Measurements from ENCODE around the gene ZNF324B. TPM values are rescaled to one million over a fixed set of nuclear protein-coding genes. Genes with fewer than 3 reads are reported as not detected.

Gene ZNF324B
- total RNA-seq, 6 experiments from 2014 or later, result 3.8 to 5.9 (median 4.7) TPM

DNA sequence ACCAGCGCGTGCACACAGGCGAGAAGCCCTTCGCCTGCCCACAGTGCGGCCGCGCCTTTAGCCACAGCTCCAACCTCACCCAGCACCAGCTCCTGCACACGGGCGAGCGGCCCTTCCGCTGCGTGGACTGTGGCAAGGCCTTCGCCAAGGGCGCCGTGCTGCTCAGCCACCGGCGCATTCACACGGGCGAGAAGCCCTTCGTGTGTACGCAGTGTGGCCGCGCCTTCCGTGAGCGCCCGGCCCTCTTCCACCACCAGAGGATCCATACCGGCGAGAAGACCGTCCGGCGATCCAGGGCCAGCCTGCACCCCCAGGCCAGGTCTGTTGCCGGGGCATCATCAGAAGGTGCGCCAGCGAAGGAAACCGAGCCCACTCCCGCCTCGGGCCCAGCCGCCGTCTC lies 20.3 kb downstream of the ZNF324B start:
- TF ChIP-seq, protein P1, sequence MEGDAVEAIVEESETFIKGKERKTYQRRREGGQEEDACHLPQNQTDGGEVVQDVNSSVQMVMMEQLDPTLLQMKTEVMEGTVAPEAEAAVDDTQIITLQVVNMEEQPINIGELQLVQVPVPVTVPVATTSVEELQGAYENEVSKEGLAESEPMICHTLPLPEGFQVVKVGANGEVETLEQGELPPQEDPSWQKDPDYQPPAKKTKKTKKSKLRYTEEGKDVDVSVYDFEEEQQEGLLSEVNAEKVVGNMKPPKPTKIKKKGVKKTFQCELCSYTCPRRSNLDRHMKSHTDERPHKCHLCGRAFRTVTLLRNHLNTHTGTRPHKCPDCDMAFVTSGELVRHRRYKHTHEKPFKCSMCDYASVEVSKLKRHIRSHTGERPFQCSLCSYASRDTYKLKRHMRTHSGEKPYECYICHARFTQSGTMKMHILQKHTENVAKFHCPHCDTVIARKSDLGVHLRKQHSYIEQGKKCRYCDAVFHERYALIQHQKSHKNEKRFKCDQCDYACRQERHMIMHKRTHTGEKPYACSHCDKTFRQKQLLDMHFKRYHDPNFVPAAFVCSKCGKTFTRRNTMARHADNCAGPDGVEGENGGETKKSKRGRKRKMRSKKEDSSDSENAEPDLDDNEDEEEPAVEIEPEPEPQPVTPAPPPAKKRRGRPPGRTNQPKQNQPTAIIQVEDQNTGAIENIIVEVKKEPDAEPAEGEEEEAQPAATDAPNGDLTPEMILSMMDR (IDR thresholded peaks at IDR 0.05), result no peak
- no peak overlapping the region for H3K27ac Mint-ChIP-seq
- DNase-seq, result no peak
- H3K27me3 Mint-ChIP-seq (ENCODE audit: insufficient read depth), result peaks cover 3% of the 10 kb centered on the region; the same call in 1 of the 2 replicates
- H3K9me3 Mint-ChIP-seq, result no peaks in the 10 kb centered on the region
- H3K4me3 Mint-ChIP-seq, result no peak overlapping the region
- no peaks in the 10 kb centered on the region; the same call in none of the 2 replicates for H3K36me3 Mint-ChIP-seq (ENCODE audit: low read depth)
- peaks cover 38% of the 10 kb centered on the region for H3K4me1 Mint-ChIP-seq (ENCODE audit: low read depth)

DNA sequence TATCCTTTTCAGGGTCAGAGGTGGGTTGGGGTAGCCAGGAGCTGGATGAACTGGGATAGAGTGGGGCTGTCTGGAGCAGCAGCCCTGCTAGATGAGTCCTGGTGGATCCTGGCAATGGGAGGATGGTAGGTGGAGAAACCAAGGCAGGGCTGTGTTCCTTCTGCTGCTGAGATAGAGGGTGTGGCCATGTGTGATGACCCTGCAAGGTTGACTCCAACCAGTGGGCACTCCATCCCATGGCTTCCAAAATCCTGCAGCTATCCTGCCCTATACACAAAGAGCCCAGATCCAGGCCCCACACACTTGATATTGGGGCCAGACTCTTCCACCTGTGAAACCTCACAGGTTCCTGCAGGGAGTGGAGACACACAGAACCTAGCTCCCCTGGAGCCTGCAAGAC lies 22.4 kb downstream of the ZNF324B start:
- H3K27ac Mint-ChIP-seq, result peak overlapping the region; percentile 96
- no peaks in the 10 kb centered on the region; the same call in none of the 2 replicates for H3K36me3 Mint-ChIP-seq (ENCODE audit: low read depth)

DNA sequence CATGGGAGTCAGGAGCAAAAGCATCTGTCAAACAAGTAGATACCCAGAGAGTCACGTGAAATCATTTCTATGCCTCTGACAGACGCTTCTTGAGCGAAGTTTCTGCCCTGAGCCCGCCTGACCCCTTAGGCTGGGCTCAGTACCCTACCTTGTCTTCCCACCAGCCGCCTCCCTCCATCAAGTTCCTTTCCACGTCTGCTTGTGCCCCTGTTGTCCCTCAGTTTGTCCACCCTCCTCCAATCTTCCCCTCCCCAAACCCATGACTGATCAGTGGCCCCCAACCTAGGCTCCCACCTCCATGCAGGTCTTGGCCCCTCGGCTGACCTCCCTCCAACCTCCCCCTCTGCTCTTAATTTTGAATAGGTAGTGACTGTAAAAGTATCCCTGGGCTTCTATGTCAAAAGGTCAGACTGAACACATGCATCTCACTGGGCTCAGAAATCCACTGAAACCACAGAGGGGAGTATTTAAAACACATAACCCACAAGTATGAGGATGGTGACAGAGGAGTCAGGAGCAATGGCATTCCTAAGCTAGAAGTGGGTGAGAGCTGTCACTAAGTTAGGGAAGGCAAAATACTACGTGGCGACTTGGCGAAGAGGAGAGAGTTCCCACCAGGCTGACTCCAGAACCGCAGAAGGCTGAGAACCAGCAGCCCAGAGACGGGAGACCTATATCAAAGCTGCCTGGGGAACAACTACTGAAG lies 23.0 kb downstream of the ZNF324B start:
- Mint-ChIP-seq H3K36me3 (ENCODE audit: low read depth) (no peaks in the 10 kb centered on the region; the same call in none of the 2 replicates), H3K27me3 (ENCODE audit: insufficient read depth) (peaks cover 3% of the 10 kb centered on the region; the same call in 1 of the 2 replicates), H3K27ac (peak overlapping the region; percentile 96), H3K4me3 (peak overlapping the region; percentile 93), H3K9me3 (no peaks in the 10 kb centered on the region), H3K4me1 (ENCODE audit: low read depth) (peaks cover 28% of the 10 kb centered on the region)
- peak; percentile 71 for DNase-seq
- TF ChIP-seq, protein P1 (IDR thresholded peaks at IDR 0.05), result no peak

More for the DNA sequence above, 22.4 kb downstream of the ZNF324B start:
- Mint-ChIP-seq H3K4me3 (no peak overlapping the region; the same call in 1 of the 2 replicates), H3K9me3 (no peaks in the 10 kb centered on the region), H3K27me3 (ENCODE audit: insufficient read depth) (peaks cover 3% of the 10 kb centered on the region; the same call in 1 of the 2 replicates), H3K4me1 (ENCODE audit: low read depth) (peaks cover 29% of the 10 kb centered on the region)
- TF ChIP-seq, protein P1 (IDR thresholded peaks at IDR 0.05), result no peak
- no peak for DNase-seq

DNA sequence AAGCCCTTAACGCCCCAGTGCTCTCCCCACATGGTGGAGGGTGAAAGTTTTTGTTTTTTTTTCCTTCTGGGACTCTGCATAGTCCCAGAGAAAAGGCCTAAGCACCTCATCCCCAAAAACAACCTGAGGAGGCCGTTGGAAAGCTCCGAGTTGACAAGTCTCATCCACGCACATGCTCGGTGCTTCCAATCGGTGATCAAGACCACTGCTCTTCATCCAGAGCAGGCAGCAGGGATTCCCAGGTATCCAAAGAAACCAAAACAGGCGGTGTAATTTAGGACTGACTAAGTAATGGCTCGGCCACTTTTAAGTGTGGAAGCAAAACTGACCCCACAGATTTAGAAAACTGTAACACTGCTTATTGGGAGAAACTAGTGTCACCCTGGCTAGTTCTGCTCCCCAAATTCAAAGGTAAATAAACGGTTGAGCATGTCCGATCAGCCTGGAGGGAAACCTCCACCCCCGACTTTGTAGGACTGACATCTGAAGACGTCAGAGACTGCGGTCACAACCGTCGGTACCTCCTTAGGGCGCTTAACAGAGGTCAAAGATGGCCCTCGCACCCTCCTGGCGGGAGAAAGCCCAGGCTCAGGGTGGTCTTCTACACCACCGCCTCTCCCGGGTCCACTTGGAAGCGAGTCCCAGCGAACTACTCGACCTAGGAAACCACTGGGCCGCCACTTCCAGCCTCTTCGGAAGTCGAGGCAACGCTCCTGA lies 23.7 kb downstream of the ZNF324B start:
- Mint-ChIP-seq H3K27me3 (ENCODE audit: insufficient read depth) (peaks cover 3% of the 10 kb centered on the region; the same call in 1 of the 2 replicates), H3K4me3 (peak overlapping the region; percentile 93), H3K27ac (peak overlapping the region; percentile 96), H3K4me1 (ENCODE audit: low read depth) (peaks cover 28% of the 10 kb centered on the region), H3K36me3 (ENCODE audit: low read depth) (no peaks in the 10 kb centered on the region; the same call in none of the 2 replicates), H3K9me3 (no peaks in the 10 kb centered on the region)
- TF ChIP-seq, protein P1 (IDR thresholded peaks at IDR 0.05), result no peak
- no peak for DNase-seq

DNA sequence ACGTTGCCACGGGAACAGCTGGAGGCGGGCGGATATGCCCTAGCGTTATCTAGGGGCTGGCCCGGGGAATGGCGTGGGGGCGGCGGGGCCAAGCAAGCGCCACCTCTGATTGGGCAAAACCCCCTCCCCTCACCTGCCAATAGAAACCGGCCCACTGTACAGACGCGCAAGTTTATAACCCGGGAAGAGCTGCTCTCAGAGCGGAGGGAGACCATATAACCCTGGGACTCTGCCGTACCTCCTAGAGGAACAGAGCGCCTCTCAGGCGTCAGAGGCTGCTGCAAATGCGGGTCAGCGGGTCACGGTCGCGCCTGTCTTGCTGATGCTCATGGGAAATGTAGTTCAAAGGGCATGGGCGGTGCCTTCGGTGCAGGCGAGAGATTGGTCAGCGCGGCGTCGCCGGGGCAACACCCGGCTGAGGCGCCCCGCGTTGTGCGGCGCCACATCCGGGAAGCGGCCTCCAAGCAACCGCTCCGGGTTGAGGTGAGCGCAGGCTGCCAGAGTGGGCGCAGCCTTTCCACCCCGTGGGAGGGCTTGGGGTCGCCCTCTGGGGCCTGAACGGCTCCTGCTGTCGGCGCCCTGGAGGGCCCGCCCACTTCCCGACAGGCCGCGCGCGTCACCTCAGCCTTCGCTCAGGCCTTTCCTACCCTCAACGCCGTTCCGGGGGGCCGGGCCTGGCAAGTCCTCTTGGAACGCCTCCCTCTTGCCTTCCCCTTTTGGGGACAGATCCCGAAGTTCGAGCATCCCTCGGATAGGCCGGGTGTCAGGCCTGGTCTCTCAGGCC lies 24.5 kb downstream of the ZNF324B start, which contains the start of gene ZNF446:
Gene ZNF446, plus strand, starts transcription at position 639 of the 784 bp plus-strand sequence. CDS start 867 bp downstream, outside the sequence.
- Mint-ChIP-seq H3K4me1 (ENCODE audit: low read depth) (peaks cover 28% of the 10 kb centered on the region), H3K36me3 (ENCODE audit: low read depth) (no peaks in the 10 kb centered on the region; the same call in none of the 2 replicates), H3K27me3 (ENCODE audit: insufficient read depth) (peaks cover 3% of the 10 kb centered on the region; the same call in 1 of the 2 replicates), H3K4me3 (peak within 1 kb of the TSS; percentile 93), H3K27ac (peak within 1 kb of the TSS; percentile 96), H3K9me3 (no peaks in the 10 kb centered on the region)
- peak; percentile 97 for DNase-seq
- TF ChIP-seq, protein P1 (IDR thresholded peaks at IDR 0.05), result no peak

Measured in HFFc6 (cell line).